ENCODE results near the gene PLA2G2F.

Gene PLA2G2F

DNA sequence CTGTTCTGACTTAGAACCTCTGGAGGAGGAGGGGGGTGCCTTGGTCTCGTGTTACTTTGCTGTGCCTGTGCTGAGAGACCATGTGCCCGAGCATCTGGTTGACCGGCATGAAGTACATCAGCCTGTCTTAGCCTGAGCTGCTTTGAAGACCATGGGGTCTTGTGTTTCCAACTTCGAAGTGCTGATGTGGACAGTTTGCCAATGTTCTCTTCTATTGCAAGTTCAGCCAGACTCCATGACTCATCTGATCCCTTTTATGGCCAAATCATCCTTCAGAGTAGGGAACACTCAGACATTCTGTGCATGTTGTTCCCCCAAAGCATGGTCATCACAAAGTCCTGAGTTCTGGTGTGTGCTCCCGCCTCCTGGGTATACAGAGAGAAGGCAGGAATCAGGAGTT, 53.2 kb downstream of the PLA2G2F start:
- DNase-seq: no peak

DNA sequence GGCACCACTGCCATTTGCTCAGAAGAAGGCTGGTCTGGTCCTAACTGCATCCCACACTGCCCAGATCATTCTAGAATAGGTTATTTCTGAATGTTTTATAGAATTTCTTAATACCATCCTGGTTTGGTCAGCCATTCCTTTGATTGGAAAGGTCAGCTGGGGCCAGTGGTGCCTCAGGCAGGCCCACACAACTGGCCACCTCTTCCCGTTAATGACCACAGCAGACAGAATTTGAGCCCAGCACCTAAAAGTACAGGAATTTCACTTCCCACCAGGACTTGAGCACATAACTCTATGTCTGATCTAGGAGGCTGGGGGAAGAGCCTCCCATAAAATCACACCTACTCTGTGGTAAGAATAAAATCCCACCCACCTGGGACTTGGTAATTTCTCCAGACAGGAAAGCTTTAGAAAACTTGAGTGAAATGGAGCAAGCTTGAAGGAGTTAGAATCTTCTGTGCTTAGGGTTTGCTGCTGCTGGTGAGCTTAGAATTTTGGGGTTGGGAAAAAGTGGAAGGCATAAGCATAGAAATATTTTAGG, 53.8 kb downstream of the PLA2G2F start:
- no peak for DNase-seq

DNA sequence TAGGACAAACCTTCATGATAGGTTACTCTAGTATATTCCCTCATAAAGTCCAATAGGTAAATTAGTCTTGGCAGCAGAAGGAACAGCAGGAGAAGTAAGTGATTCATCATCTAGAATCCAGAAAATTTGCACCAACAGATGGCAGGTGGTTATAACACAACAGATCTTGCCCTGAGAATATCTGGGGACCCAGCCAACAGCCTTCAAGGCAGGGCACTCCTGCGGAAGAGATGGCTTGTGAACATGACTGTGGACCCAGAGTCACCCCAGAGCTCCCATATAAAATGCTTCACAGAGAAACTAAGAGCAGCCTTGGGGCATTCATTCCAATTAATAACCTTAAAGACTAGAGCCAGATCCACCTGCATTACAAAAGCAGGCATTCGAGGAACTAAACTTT, 55.1 kb downstream of the PLA2G2F start:
- no peak for DNase-seq

DNA sequence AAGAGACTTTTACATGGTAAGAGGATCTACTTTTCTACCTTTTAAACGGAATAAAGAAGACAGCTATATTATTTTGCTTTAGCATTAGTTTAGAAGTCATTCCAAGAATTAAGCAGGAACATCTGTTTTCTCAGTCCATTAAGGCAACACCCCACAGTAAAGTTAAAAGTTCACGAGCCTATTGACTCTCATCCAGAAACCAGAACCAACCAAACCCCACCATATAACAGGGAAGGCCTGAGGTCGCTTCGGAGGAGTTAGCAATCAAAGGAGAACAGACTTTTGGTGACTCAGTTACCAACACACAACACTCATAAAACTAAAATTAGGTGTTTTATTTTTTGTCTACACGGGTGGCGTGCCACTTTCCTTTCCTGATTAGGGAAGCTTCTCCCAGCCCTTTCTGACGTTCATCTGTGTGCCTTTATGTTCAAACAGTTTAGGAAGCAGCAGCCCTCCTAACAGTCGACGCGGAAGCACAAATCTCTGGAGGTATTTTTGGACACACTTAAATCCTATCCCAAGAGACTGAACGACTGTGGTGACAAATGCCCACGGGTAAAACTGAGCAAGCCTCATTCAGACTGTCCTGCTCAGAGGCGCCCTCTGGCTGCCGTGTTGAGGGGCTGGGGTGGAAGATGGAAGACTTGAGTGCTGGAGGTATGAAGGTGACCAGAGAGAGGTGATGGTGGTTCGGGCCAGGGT, 55.8 kb downstream of the PLA2G2F start:
- peak; percentile 70 for DNase-seq

DNA sequence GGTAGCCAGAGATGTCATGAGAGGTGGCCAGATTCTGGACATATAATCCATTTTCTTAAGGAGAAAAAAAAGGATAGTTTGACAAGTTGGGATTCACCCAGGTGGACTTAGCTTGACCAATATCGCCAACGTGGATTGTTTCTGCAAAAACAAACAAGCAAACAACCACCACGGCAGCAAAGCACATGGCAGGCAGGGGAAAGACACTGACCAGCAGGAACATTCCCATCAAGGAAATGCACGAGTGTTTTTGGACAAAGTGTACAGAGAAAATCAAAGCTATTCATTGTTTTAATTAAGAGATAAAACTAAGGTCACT, 56.3 kb downstream of the PLA2G2F start:
- no peak for DNase-seq

DNA sequence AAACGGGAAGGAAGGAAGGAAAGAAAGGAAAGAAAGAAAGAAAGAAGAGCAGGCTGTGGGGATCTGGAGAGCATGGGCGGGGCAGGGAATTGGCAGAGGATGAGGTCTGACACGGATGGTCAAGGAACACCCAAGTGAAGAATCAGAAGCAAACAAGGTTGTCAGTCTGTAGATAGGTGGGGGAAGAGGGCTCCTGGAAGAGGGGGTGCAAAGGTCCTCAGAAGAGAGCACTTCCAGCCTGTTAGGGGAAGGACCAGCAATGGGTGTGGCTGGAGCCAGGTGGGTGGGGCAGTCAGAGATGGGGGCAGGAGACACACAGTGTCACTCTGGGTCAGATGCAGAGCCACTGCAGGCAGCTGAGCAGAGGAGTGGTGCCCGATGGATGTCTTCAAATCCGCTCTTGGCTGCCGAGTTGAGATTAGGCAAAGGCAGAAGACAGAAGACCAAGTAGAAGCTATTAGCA, 58.2 kb downstream of the PLA2G2F start:
- DNase-seq: no peak

DNA sequence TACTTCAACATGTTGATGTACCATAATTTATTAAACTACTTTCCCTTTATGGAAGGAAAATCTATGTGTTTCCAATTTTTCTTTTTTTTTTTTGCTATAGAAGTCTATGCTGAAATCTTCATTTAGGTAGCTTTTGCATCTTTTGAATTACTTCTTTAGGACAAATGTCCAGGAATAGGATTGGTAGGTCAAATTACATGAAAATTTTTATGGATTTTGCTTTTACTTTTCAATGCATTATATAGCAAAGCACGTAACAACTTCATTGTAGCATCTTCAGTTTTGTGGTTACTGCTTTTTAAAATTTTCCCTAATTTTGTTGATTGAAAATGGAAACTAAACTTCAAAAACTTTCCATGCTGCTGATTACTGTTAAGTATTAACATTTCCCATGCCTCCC, 59.2 kb downstream of the PLA2G2F start:
- no peak for DNase-seq

DNA sequence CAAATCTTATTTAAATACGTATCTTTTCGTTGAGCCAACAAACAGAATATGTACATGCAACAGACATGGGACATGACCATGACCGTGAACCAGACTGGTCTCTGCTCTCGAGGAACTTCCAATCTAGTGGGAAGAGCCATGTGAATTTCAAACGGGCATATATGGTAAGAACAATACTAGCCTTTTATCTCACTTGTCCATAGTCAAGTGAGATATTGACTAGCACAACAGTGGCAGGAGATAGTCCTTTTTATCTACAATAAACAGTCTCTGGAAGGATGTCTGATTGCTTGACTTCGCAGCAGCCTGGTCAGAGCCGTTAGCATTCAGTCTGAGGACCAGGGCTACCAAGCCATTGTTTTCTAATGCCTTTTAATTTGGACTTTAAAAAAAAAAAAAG, 59.8 kb downstream of the PLA2G2F start:
- DNase-seq: no peak

DNA sequence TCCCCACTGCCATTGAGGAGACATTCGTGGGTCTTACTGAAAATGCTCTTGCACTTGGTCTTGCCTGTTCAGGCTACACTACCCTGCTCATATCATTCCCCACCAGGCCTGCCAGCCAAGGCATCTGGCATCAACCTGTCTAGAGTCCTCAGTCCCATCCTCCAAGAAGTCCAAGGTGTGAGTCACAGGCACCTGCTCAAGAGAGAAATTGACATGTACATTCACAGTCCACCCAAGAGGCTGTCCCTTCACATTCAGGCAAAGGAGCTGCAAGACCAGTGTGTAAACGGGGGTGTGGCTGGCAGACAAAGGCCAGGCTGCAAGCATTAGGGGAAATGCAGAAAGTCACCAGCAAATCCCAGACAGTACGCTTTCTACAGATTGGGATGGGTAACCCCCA, 60.3 kb downstream of the PLA2G2F start:
- no peak for DNase-seq

DNA sequence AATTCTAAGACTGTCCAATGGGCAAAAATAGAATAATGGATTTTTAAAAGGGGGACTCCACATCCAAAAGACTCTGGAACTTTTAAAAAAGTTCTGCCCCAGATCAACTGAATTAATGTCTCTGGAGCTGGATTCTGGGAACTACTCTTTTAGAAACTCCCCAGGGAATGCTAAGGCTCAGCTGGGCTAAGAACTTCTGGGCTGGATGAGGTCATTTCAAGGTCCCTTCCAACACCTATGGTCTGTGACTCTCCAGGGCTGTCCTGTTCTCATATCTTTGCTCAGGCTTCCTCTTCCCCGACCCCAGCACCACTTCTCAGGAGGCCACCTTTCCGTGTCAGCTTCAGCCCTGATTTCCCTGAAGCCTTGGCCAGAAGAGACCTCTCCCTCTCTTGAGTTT, 60.7 kb downstream of the PLA2G2F start:
- DNase-seq: no peak

Measured in CD4-positive, alpha-beta T cell treated with Interleukin-12 subunit alpha and Interleukin-12 subunit beta, for 1 hour (primary cell).